HEK293 (cell line): ENCODE measurements around the gene DBN1.

ENCODE experiments used
- FEZF1 ChIP-seq: fragments of 450-650 bp; formaldehyde crosslinking; IDR thresholded peaks from 2 replicates; pipeline ENCODE4 v1.5.1; 2016; ENCODE audit warnings: missing biosample characterization, missing genetic modification characterization
- GFI1B ChIP-seq: fragments of 450-650 bp; formaldehyde crosslinking; IDR thresholded peaks from 2 replicates; pipeline ENCODE4 v1.5.1; 2016; ENCODE audit warnings: missing biosample characterization, missing genetic modification characterization
- KLF1 ChIP-seq: fragments of 450-650 bp; formaldehyde crosslinking; IDR thresholded peaks from 2 replicates; pipeline ENCODE4 v1.5.1; 2016; ENCODE audit warnings: missing biosample characterization, missing genetic modification characterization
- REST ChIP-seq: fragments of 450-650 bp; formaldehyde crosslinking; IDR thresholded peaks from 2 replicates; pipeline ENCODE4 v1.5.1; 2016; ENCODE audit warnings: missing biosample characterization, missing genetic modification characterization
- ZFHX2 ChIP-seq: fragments of 450-650 bp; formaldehyde crosslinking; conservative IDR thresholded peaks from 2 replicates; pipeline ENCODE4 v1.5.1; 2016; ENCODE audit warnings: missing biosample characterization, missing genetic modification characterization
- ZFP37 ChIP-seq: fragments of 450-650 bp; formaldehyde crosslinking; IDR thresholded peaks from 2 replicates; pipeline ENCODE4 v1.5.1; 2016; ENCODE audit warnings: missing biosample characterization, missing genetic modification characterization
- ZNF157 ChIP-seq: fragments of 450-650 bp; formaldehyde crosslinking; IDR thresholded peaks from 2 replicates; pipeline ENCODE4 v1.5.1; 2016; ENCODE audit warnings: missing biosample characterization, missing genetic modification characterization
- ZNF223 ChIP-seq: fragments of 450-650 bp; formaldehyde crosslinking; IDR thresholded peaks from 2 replicates; pipeline ENCODE4 v1.5.1; 2016; ENCODE audit warnings: missing biosample characterization, missing genetic modification characterization
- ZNF266 ChIP-seq: fragments of 450-650 bp; formaldehyde crosslinking; IDR thresholded peaks from 2 replicates; pipeline ENCODE4 v1.5.1; 2016; ENCODE audit warnings: missing biosample characterization, missing genetic modification characterization, low read depth
- ZNF362 ChIP-seq: fragments of 450-650 bp; formaldehyde crosslinking; IDR thresholded peaks from 2 replicates; pipeline ENCODE4 v1.5.1; 2016; ENCODE audit warnings: missing biosample characterization, missing genetic modification characterization
- ZNF366 ChIP-seq: fragments of 450-650 bp; formaldehyde crosslinking; conservative IDR thresholded peaks from 2 replicates; pipeline ENCODE4 v1.5.1; 2016; ENCODE audit warnings: missing biosample characterization, missing genetic modification characterization
- ZNF404 ChIP-seq: fragments of 450-650 bp; formaldehyde crosslinking; IDR thresholded peaks from 2 replicates; pipeline ENCODE4 v1.5.1; 2017; ENCODE audit warnings: missing biosample characterization, missing genetic modification characterization
- ZNF423 ChIP-seq: fragments of 450-650 bp; formaldehyde crosslinking; IDR thresholded peaks from 2 replicates; pipeline ENCODE4 v1.5.1; 2016; ENCODE audit warnings: missing biosample characterization, missing genetic modification characterization
- ZNF501 ChIP-seq: fragments of 450-650 bp; formaldehyde crosslinking; IDR thresholded peaks from 2 replicates; pipeline ENCODE4 v1.5.1; 2016; ENCODE audit warnings: missing biosample characterization, missing genetic modification characterization
- ZNF521 ChIP-seq: fragments of 450-650 bp; formaldehyde crosslinking; IDR thresholded peaks from 2 replicates; pipeline ENCODE4 v1.5.1; 2017; ENCODE audit warnings: missing biosample characterization, mild to moderate bottlenecking, missing genetic modification characterization
- ZNF555 ChIP-seq: fragments of 450-650 bp; formaldehyde crosslinking; conservative IDR thresholded peaks from 2 replicates; pipeline ENCODE4 v1.5.1; 2017; ENCODE audit warnings: missing biosample characterization, mild to moderate bottlenecking, missing genetic modification characterization, inconsistent platforms
- ZNF600 ChIP-seq: fragments of 450-650 bp; formaldehyde crosslinking; IDR thresholded peaks from 2 replicates; pipeline ENCODE4 v1.5.1; 2016; ENCODE audit warnings: missing biosample characterization, missing genetic modification characterization
- ZNF610 ChIP-seq: fragments of 450-650 bp; formaldehyde crosslinking; IDR thresholded peaks from 2 replicates; pipeline ENCODE4 v1.5.1; 2016; ENCODE audit warnings: missing biosample characterization, missing genetic modification characterization, borderline replicate concordance
- ZNF660 ChIP-seq: fragments of 450-650 bp; IDR thresholded peaks from 2 replicates; pipeline ENCODE4 v1.5.1; 2018; ENCODE audit warnings: missing biosample characterization, mild to moderate bottlenecking, missing genetic modification characterization
- ZNF776 ChIP-seq: fragments of 450-650 bp; formaldehyde crosslinking; IDR thresholded peaks from 2 replicates; pipeline ENCODE4 v1.5.0; 2017; ENCODE audit warnings: missing biosample characterization, missing genetic modification characterization, borderline replicate concordance
- ZSCAN30 ChIP-seq: fragments of 450-650 bp; IDR thresholded peaks from 2 replicates; pipeline ENCODE4 v1.5.1; 2018; ENCODE audit warnings: missing biosample characterization, mild to moderate bottlenecking, missing genetic modification characterization, moderate library complexity
- TF ChIP-seq, protein P1 (sequence below): fragments of 450-650 bp; formaldehyde crosslinking; IDR thresholded peaks from 2 replicates; pipeline ENCODE4 v1.5.1; 2016; ENCODE audit warnings: missing biosample characterization, missing genetic modification characterization, borderline replicate concordance
- TF ChIP-seq, protein P2 (sequence below): fragments of 450-650 bp; formaldehyde crosslinking; IDR thresholded peaks from 2 replicates; pipeline ENCODE4 v1.5.1; 2016; ENCODE audit warnings: missing biosample characterization, missing genetic modification characterization
- TF ChIP-seq, protein P3 (sequence below): fragments of 450-650 bp; formaldehyde crosslinking; IDR thresholded peaks from 2 replicates; pipeline ENCODE4 v1.5.1; 2017; ENCODE audit warnings: missing biosample characterization, missing genetic modification characterization

Gene DBN1

GRCh38 chr5:177516601-177517568 is 43.5 kb upstream of the DBN1 start, which contains the start of gene DDX41 (continued):
- TF ChIP-seq ZNF223 (tag by site-specific recombination) (no peak), ZNF521 (tag by site-specific recombination) (no peak), ZNF660 (tag by site-specific recombination) (peak; percentile 72), KLF1 (tag by site-specific recombination) (peak; percentile 85), ZNF157 (tag by site-specific recombination) (no peak), ZNF610 (tag by site-specific recombination) (peak; percentile 26; the same call in 1 of the 2 replicates), ZNF600 (tag by site-specific recombination) (peak; percentile 100), ZNF555 (no peak), ZNF266 (tag by site-specific recombination) (no peak), ZFP37 (tag by site-specific recombination) (peak; percentile 72), ZNF501 (tag by site-specific recombination) (peak; percentile 91), ZNF404 (no peak), GFI1B (tag by site-specific recombination) (no peak), ZNF776 (tag by site-specific recombination) (no peak), ZNF423 (tag by site-specific recombination) (no peak), ZNF362 (tag by site-specific recombination) (no peak), FEZF1 (tag by site-specific recombination) (no peak), ZNF366 (tag by site-specific recombination) (peak; percentile 85), ZSCAN30 (tag by site-specific recombination) (no peak), REST (tag by site-specific recombination) (0 out of 2 replicates have a peak, but pooled peaks have one; percentile 31), ZFHX2 (peak; percentile 70)
- TF ChIP-seq, protein P1, sequence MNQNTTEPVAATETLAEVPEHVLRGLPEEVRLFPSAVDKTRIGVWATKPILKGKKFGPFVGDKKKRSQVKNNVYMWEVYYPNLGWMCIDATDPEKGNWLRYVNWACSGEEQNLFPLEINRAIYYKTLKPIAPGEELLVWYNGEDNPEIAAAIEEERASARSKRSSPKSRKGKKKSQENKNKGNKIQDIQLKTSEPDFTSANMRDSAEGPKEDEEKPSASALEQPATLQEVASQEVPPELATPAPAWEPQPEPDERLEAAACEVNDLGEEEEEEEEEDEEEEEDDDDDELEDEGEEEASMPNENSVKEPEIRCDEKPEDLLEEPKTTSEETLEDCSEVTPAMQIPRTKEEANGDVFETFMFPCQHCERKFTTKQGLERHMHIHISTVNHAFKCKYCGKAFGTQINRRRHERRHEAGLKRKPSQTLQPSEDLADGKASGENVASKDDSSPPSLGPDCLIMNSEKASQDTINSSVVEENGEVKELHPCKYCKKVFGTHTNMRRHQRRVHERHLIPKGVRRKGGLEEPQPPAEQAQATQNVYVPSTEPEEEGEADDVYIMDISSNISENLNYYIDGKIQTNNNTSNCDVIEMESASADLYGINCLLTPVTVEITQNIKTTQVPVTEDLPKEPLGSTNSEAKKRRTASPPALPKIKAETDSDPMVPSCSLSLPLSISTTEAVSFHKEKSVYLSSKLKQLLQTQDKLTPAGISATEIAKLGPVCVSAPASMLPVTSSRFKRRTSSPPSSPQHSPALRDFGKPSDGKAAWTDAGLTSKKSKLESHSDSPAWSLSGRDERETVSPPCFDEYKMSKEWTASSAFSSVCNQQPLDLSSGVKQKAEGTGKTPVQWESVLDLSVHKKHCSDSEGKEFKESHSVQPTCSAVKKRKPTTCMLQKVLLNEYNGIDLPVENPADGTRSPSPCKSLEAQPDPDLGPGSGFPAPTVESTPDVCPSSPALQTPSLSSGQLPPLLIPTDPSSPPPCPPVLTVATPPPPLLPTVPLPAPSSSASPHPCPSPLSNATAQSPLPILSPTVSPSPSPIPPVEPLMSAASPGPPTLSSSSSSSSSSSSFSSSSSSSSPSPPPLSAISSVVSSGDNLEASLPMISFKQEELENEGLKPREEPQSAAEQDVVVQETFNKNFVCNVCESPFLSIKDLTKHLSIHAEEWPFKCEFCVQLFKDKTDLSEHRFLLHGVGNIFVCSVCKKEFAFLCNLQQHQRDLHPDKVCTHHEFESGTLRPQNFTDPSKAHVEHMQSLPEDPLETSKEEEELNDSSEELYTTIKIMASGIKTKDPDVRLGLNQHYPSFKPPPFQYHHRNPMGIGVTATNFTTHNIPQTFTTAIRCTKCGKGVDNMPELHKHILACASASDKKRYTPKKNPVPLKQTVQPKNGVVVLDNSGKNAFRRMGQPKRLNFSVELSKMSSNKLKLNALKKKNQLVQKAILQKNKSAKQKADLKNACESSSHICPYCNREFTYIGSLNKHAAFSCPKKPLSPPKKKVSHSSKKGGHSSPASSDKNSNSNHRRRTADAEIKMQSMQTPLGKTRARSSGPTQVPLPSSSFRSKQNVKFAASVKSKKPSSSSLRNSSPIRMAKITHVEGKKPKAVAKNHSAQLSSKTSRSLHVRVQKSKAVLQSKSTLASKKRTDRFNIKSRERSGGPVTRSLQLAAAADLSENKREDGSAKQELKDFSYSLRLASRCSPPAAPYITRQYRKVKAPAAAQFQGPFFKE (tag by site-specific recombination) = no peak
- TF ChIP-seq, protein P2, sequence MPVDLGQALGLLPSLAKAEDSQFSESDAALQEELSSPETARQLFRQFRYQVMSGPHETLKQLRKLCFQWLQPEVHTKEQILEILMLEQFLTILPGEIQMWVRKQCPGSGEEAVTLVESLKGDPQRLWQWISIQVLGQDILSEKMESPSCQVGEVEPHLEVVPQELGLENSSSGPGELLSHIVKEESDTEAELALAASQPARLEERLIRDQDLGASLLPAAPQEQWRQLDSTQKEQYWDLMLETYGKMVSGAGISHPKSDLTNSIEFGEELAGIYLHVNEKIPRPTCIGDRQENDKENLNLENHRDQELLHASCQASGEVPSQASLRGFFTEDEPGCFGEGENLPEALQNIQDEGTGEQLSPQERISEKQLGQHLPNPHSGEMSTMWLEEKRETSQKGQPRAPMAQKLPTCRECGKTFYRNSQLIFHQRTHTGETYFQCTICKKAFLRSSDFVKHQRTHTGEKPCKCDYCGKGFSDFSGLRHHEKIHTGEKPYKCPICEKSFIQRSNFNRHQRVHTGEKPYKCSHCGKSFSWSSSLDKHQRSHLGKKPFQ = no peak; the same call in 1 of the 2 replicates
- TF ChIP-seq, protein P3, sequence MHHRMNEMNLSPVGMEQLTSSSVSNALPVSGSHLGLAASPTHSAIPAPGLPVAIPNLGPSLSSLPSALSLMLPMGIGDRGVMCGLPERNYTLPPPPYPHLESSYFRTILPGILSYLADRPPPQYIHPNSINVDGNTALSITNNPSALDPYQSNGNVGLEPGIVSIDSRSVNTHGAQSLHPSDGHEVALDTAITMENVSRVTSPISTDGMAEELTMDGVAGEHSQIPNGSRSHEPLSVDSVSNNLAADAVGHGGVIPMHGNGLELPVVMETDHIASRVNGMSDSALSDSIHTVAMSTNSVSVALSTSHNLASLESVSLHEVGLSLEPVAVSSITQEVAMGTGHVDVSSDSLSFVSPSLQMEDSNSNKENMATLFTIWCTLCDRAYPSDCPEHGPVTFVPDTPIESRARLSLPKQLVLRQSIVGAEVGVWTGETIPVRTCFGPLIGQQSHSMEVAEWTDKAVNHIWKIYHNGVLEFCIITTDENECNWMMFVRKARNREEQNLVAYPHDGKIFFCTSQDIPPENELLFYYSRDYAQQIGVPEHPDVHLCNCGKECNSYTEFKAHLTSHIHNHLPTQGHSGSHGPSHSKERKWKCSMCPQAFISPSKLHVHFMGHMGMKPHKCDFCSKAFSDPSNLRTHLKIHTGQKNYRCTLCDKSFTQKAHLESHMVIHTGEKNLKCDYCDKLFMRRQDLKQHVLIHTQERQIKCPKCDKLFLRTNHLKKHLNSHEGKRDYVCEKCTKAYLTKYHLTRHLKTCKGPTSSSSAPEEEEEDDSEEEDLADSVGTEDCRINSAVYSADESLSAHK = peak; percentile 8; the same call in 1 of the 2 replicates
